Panc1 (cell line): ENCODE data around the gene PRSS33.

Experiments used
- CTCF ChIP-seq: fragments of 450-650 bp; IDR thresholded peaks from 2 replicates; pipeline ENCODE4 v1.5.1; 2017; ENCODE audit warnings: mild to moderate bottlenecking
- POLR2AphosphoS5 ChIP-seq: IDR thresholded peaks from 2 replicates; pipeline ENCODE4 v1.6.1; 2012; ENCODE audit warnings: mild to moderate bottlenecking, low read depth, low read length, moderate library complexity
- REST ChIP-seq, 2 experiments: IDR thresholded peaks; 2 replicates each; pipeline ENCODE4 v1.6.1; 2011 to 2012; ENCODE audit warnings: low read depth in 2 of 2, control low read depth in 1 of 2, low read length in 1 of 2, mild to moderate bottlenecking in 1 of 2, moderate library complexity in 1 of 2; ENCODE audit not compliant: insufficient read depth in 1 of 2
- SIN3A ChIP-seq: IDR thresholded peaks from 2 replicates; pipeline ENCODE4 v1.6.1; 2012; ENCODE audit warnings: low read depth, mild to moderate bottlenecking, low read length, moderate library complexity, borderline replicate concordance; ENCODE audit not compliant: insufficient read depth
- TCF7L2 ChIP-seq: IDR thresholded peaks from 2 replicates; pipeline ENCODE4 v1.6.1; 2011; ENCODE audit warnings: mild to moderate bottlenecking, low read depth, low read length, inconsistent platforms

GRCh38 chr16:2813771-2814221 is 26.4 kb upstream of the PRSS33 start:
- TF ChIP-seq CTCF (no peak), POLR2AphosphoS5 (no peak), SIN3A (no peak), TCF7L2 (no peak), REST (IDR thresholded peaks at IDR 0.05; ENCODE audit: insufficient read depth in 1 of 2, low read depth in 2 of 2, low read length in 1 of 2) (no peak)
